HG03460 (cell line): ENCODE results near the gene PCDHB7.
"Not testable (repeated sequence)": the region's sequence is repeated elsewhere in the genome, so short reads cannot be mapped to it uniquely, and the experiment has no call there.

ENCODE experiments used
- ATAC-seq: cut with Tn5 transposase; IDR thresholded peaks from one replicate; pipeline ENCODE4 v1.9.1; 2021; ENCODE audit not compliant: unreplicated experiment

The PCDHB7 gene

GRCh38 chr5:141179876-141180275, 7.4 kb downstream of the PCDHB7 start:
- ATAC-seq = not testable (repeated sequence)

DNA sequence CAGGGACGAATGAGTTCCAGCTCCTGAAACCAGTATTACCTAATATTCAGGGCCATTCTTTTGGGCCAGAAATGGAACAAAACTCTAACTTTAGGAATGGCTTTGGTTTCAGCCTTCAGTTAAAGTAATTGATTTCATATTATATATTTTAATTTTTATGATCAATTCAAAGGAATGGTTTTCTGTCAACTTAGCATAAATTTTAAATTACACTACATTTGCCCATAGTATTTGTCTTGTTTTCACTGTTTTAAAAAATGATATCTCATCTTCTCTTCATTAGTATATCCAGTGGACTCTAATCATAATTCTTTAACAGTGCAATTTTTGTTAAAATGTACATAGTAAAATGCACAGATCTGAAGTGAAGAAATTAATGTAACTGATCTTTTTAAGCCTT, 7.9 kb downstream of the PCDHB7 start:
- no peak for ATAC-seq

DNA sequence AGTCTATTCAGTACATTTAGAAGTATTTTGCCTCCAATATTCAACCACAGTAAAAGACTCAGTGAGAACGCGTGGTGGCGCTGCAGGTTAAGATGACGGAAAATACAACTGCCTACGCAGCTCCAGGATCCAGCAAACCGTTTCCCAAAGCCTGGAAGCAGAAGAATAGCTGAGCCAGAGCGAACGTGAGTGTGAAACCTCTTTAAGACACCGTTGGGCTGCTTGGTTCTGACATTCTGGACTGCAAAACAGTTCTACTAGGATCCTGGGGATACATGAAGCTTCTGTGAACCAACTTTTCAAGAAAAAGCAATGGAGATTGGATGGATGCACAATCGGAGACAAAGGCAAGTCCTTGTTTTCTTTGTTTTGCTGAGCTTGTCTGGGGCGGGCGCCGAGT, 9.8 kb downstream of the PCDHB7 start, which contains the start of gene PCDHB16:
Gene PCDHB16 (plus strand): TSS at position 140 of the 400 bp plus-strand sequence. CDS start 173 bp downstream, at position 313.
- no peak for ATAC-seq

GRCh38 chr5:141184117-141184855, 11.8 kb downstream of the PCDHB7 start:
- ATAC-seq = not testable (repeated sequence)

DNA sequence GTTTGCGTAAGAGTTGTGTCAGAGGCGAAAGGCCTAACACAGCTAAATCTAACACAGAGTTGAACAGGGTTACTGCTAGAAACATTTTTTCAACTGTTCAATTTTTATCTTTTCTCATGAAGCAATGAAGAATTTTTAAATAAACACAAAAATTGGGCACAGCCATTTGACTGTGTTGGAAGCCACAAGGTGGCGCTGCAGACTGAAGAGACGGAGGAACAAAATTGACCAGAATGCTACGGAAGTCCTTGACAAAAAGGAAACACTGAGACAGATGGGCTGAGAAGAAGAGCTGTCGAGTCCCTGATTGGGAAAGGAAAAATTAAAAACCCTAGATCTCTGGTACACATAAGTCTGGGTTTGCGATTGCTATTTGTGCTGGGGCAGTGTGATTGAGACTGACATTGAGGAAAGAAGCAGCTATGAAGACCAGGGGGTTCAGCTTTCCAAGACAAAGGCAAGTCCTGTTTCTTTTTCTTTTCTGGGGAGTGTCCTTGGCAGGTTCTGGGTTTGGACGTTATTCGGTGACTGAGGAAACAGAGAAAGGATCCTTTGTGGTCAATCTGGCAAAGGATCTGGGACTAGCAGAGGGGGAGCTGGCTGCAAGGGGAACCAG, 14.6 kb downstream of the PCDHB7 start, which contains the start of gene PCDHB9:
Gene PCDHB9 (plus strand): TSS at position 265 of the 616 bp plus-strand sequence. CDS start 158 bp downstream, at position 423.
- no peak for ATAC-seq

- not testable (repeated sequence) for ATAC-seq
Measured at GRCh38 chr5:141188682-141189081, 16.2 kb downstream of the PCDHB7 start.

DNA sequence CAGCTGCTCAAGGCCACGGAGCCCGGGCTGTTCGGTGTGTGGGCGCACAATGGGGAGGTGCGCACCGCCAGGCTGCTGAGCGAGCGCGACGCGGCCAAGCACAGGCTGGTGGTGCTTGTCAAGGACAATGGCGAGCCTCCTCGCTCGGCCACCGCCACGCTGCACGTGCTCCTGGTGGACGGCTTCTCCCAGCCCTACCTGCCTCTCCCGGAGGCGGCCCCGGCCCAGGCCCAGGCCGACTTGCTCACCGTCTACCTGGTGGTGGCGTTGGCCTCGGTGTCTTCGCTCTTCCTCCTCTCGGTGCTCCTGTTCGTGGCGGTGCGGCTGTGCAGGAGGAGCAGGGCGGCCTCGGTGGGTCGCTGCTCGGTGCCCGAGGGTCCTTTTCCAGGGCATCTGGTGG, 16.7 kb downstream of the PCDHB7 start:
- not testable (repeated sequence) for ATAC-seq

- no peak for ATAC-seq
Measured at GRCh38 chr5:141192110-141192725, 19.8 kb downstream of the PCDHB7 start, which contains the start of gene PCDHB10. Gene PCDHB10 (plus strand): TSS chr5:141192353. CDS start chr5:141192553, 200 bp downstream.

- not testable (repeated sequence) for ATAC-seq
Measured at GRCh38 chr5:141194332-141194731, 21.9 kb downstream of the PCDHB7 start.

DNA sequence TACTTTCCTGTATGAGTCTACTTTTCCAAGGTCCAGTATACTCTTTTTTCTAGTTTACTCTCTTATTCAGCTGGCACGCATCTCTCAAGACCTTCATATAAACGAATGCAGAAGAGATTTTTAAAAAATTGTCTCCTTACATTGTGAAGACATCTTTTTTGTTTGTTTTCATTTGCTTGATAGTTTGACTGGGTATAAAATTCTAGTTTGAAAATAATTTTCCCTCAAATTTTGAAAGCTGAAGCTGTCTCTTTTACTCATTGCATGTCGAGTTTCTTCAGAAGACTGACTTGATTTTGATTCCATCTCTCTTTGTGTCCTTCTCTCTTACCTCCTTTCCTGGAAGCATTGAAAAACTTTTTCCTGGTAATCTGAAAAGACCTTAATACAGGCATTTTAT, 23.9 kb downstream of the PCDHB7 start:
- no peak for ATAC-seq

GRCh38 chr5:141199359-141200235, 27.2 kb downstream of the PCDHB7 start, which contains the start of gene PCDHB11:
Gene PCDHB11 (plus strand): TSS chr5:141199627. CDS start chr5:141199775, 148 bp downstream.
- no peak for ATAC-seq

DNA sequence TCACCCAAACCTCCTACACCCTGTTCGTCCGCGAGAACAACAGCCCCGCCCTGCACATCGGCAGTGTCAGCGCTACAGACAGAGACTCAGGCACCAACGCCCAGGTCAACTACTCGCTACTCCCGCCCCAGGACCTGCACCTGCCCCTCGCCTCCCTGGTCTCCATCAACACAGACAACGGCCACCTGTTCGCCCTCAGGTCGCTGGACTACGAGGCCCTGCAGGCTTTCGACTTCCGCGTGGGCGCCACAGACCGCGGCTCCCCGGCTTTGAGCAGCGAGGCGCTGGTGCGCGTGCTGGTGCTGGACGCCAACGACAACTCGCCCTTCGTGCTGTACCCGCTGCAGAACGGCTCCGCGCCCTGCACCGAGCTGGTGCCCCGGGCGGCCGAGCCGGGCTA, 28.7 kb downstream of the PCDHB7 start:
- ATAC-seq = not testable (repeated sequence)

- not testable (repeated sequence) for ATAC-seq
Measured at GRCh38 chr5:141201646-141202045, 29.2 kb downstream of the PCDHB7 start.

DNA sequence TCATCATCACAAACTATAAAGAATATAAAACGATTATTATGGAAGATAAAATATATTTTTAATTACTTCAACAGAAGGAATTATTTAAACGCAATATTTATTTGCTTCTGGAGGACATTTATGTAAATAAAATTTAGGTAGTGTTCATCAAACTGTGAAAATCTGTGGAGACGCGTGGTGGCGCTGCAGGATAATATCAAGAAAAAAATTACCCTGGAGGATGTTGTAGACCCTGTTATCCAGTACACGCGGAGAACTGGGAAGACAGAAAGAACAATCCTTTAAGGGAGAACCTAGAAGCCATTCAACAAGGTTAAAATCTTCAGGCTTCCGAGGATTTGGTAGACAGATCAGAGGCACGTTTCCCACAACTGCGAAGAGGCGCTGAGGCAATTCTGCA, 36.0 kb downstream of the PCDHB7 start, which contains the start of gene PCDHB12:
Gene PCDHB12 (plus strand): TSS at position 242 of the 400 bp plus-strand sequence. CDS start 189 bp downstream, outside the sequence.
- ATAC-seq = no peak

GRCh38 chr5:141210281-141210680, 37.8 kb downstream of the PCDHB7 start:
- ATAC-seq = not testable (repeated sequence)

- not testable (repeated sequence) for ATAC-seq
Measured at GRCh38 chr5:141210849-141211248, 38.4 kb downstream of the PCDHB7 start.

DNA sequence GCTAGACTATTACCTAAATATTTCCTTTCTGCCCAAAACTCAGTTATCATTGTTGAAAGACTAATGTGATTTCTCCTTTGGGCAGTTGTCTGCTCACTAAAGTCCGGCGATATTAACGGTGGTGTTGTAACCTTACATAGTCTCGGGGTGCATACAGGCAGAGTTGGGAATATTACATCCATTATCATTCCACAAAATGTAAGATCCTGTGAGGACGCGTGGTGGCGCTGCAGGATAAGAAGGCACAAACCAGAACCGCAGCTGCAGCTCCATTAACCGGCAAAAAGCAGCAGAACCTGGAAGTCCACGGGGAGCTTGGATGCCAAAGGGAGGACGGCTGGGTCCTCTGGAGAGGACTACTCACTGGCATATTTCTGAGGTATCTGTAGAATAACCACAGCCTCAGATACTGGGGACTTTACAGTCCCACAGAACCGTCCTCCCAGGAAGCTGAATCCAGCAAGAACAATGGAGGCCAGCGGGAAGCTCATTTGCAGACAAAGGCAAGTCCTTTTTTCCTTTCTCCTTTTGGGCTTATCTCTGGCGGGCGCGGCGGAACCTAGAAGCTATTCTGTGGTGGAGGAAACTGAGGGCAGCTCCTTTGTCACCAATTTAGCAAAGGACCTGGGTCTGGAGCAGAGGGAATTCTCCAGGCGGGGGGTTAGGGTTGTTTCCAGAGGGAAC, 41.4 kb downstream of the PCDHB7 start, which contains the start of gene PCDHB13:
Gene PCDHB13 (plus strand): TSS at position 264 of the 684 bp plus-strand sequence. CDS start 205 bp downstream, at position 469.
- ATAC-seq = not testable (repeated sequence)

- ATAC-seq = not testable (repeated sequence)
Measured at GRCh38 chr5:141214583-141214982, 42.1 kb downstream of the PCDHB7 start.

DNA sequence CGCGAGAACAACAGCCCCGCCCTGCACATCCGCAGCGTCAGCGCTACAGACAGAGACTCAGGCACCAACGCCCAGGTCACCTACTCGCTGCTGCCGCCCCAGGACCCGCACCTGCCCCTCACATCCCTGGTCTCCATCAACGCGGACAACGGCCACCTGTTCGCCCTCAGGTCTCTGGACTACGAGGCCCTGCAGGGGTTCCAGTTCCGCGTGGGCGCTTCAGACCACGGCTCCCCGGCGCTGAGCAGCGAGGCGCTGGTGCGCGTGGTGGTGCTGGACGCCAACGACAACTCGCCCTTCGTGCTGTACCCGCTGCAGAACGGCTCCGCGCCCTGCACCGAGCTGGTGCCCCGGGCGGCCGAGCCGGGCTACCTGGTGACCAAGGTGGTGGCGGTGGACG, 43.1 kb downstream of the PCDHB7 start:
- not testable (repeated sequence) for ATAC-seq

GRCh38 chr5:141216035-141216434, 43.6 kb downstream of the PCDHB7 start:
- ATAC-seq = not testable (repeated sequence)
